ENCODE measurements around the gene ITSN1.
"Not testable (repeated sequence)": the region's sequence is repeated elsewhere in the genome, so short reads cannot be mapped to it uniquely, and the experiment has no call there.

Gene ITSN1

GRCh38 chr21:33642027-33642895 is at the start of gene ITSN1:
Gene ITSN1 (plus strand): TSS chr21:33642501. CDS start chr21:33718829, 76,328 bp downstream.
- DNase-seq, result peak; percentile 100

GRCh38 chr21:33598051-33598450 is 44.2 kb upstream of the ITSN1 start:
- DNase-seq, result no peak

- no peak for DNase-seq
Measured at GRCh38 chr21:33608559-33608958, 33.7 kb upstream of the ITSN1 start.

- DNase-seq, result no peak
Measured at GRCh38 chr21:33611006-33611744, 31.1 kb upstream of the ITSN1 start.

GRCh38 chr21:33617565-33617964 is 24.7 kb upstream of the ITSN1 start:
- not testable (repeated sequence) for DNase-seq

GRCh38 chr21:33618407-33618806 is 23.9 kb upstream of the ITSN1 start:
- no peak for DNase-seq

GRCh38 chr21:33619726-33620125 is 22.6 kb upstream of the ITSN1 start:
- DNase-seq, result no peak

GRCh38 chr21:33622253-33622652 is 20.0 kb upstream of the ITSN1 start:
- no peak for DNase-seq

- not testable (repeated sequence) for DNase-seq
Measured at GRCh38 chr21:33626151-33626550, 16.1 kb upstream of the ITSN1 start.

- DNase-seq, result no peak
Measured at GRCh38 chr21:33634254-33634653, 8.0 kb upstream of the ITSN1 start.

GRCh38 chr21:33640697-33641351 is 1.5 kb upstream of the ITSN1 start:
- no peak for DNase-seq

GRCh38 chr21:33641352-33642026 is 812 bp upstream of the ITSN1 start, which contains the start of gene CRYZL1:
Gene CRYZL1 (minus strand): TSS chr21:33641741. CDS start chr21:33631551, 10,190 bp downstream.
- peak; percentile 100 for DNase-seq

GRCh38 chr21:33642896-33643657 is 776 bp downstream of the ITSN1 start:
- DNase-seq, result peak; percentile 18

- DNase-seq, result no peak
Measured at GRCh38 chr21:33643658-33644311, 1.5 kb downstream of the ITSN1 start.

- no peak for DNase-seq
Measured at GRCh38 chr21:33644383-33645074, 2.2 kb downstream of the ITSN1 start.

GRCh38 chr21:33645730-33646129 is 3.4 kb downstream of the ITSN1 start:
- no peak for DNase-seq

GRCh38 chr21:33647587-33647986 is 5.3 kb downstream of the ITSN1 start:
- no peak for DNase-seq

- no peak for DNase-seq
Measured at GRCh38 chr21:33648555-33648954, 6.3 kb downstream of the ITSN1 start.

- no peak for DNase-seq
Measured at GRCh38 chr21:33650230-33650629, 7.9 kb downstream of the ITSN1 start.

GRCh38 chr21:33650929-33651509 is 8.7 kb downstream of the ITSN1 start:
- DNase-seq, result no peak
